ENCODE measurements around the gene CWC22.
"Not testable (repeated sequence)": the region's sequence is repeated elsewhere in the genome, so short reads cannot be mapped to it uniquely, and the experiment has no call there.

CWC22 gene

DNA sequence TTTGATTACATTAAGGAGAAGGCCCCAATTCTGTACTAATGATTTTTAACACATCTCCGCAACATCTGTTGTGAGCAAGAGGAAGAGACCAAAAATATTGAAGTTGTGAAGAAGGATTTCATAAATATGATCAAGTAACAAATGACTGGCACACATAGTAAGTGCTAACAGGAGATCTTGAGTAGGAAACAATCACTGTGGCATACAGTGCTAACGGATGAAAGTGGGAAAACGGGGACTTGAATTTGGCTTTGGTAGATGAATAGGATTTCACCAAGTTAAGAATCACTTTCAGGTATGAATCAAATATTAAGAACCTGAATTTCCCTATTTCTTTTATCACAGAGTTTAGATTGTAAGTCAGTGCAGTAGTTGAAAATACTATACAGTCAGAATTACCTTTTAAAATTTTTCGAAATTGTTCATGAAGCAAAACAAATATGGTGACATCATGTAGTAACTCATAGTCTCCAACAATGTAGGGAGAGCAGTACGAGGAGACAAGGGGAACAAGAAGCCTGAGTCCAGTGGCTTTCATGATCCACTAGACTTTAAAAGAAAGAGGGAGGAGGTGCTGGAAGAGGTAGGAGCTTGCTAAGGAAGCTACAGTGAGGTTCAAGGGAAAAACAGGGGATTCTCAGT, 16.3 kb downstream of the CWC22 start:
- Histone ChIP-seq H3K9ac (ENCODE audit: low read depth, low read length) (no peak overlapping the region), H3K4me1 (ENCODE audit: insufficient read depth, low read length) (no peaks in the 10 kb centered on the region), H3K36me3 (ENCODE audit: insufficient read depth, low read length) (no peaks in the 10 kb centered on the region; the same call in 1 of the 2 replicates), H3K9me3 (ENCODE audit: control insufficient read depth, insufficient read depth, low read length) (no peaks in the 10 kb centered on the region)

DNA sequence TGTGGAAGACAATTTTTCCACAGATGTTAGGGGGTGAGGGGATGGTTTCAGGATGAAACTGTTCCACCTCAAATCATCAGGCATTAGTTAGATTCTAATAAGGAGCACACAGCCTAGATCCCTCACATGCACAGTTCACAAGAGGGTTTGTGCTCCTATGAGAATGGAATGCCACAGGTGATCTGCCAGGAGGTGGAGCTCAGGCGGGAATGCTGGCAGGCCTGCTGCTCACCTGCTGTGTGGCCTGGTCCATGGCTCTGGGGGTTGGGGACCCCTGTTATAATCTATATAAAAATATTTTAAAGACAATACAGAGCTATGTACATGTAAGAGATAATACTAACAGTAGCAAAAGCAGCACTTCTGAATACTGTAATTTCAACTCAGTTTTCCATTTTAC, 19.2 kb downstream of the CWC22 start:
- Histone ChIP-seq H3K36me3 (ENCODE audit: insufficient read depth, low read length) (no peaks in the 10 kb centered on the region; the same call in 1 of the 2 replicates), H3K4me1 (ENCODE audit: insufficient read depth, low read length) (no peaks in the 10 kb centered on the region), H3K9me3 (ENCODE audit: control insufficient read depth, insufficient read depth, low read length) (no peaks in the 10 kb centered on the region), H3K9ac (ENCODE audit: low read depth, low read length) (no peak overlapping the region)

- Histone ChIP-seq H3K9ac (ENCODE audit: low read depth, low read length) (no peak overlapping the region), H3K4me1 (ENCODE audit: insufficient read depth, low read length) (no peaks in the 10 kb centered on the region), H3K9me3 (ENCODE audit: control insufficient read depth, insufficient read depth, low read length) (no peaks in the 10 kb centered on the region), H3K36me3 (ENCODE audit: insufficient read depth, low read length) (peaks cover 7% of the 10 kb centered on the region)
Observed at GRCh38 chr2:179985163-179985820, 21.8 kb downstream of the CWC22 start.

- H3K4me1 ChIP-seq (ENCODE audit: insufficient read depth, low read length) = no peaks in the 10 kb centered on the region
- peaks cover 7% of the 10 kb centered on the region for H3K36me3 ChIP-seq (ENCODE audit: insufficient read depth, low read length)
- H3K9ac ChIP-seq (ENCODE audit: low read depth, low read length) = no peak overlapping the region
- H3K9me3 ChIP-seq (ENCODE audit: control insufficient read depth, insufficient read depth, low read length) = no peaks in the 10 kb centered on the region
Observed at GRCh38 chr2:179983250-179983932, 23.7 kb downstream of the CWC22 start.

GRCh38 chr2:179981085-179981484, 26.0 kb downstream of the CWC22 start:
- Histone ChIP-seq H3K9me3 (ENCODE audit: control insufficient read depth, insufficient read depth, low read length) (no peaks in the 10 kb centered on the region), H3K4me1 (ENCODE audit: insufficient read depth, low read length) (no peaks in the 10 kb centered on the region), H3K36me3 (ENCODE audit: insufficient read depth, low read length) (peaks cover 7% of the 10 kb centered on the region), H3K9ac (ENCODE audit: low read depth, low read length) (no peak overlapping the region)

DNA sequence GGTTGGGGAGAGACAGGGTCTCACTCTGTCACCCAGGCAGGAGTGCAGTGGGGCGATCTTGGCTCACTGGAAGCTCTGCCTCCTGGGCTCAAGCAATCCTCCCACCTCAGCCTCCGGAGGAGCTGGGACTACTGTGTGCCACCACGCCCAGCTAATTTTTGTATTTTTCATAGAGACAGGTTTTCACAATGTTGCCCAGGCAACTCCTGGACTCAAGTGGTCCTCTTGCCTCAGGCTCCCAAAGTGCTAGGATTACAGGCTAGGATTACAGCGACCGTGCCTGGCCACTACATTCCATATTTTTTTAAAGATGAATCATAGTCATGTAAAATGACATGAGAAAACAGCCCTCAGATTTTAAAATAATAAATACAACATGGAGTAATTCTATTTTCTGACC, 32.3 kb downstream of the CWC22 start:
- no peaks in the 10 kb centered on the region for H3K9me3 ChIP-seq (ENCODE audit: control insufficient read depth, insufficient read depth, low read length)
- H3K36me3 ChIP-seq (ENCODE audit: insufficient read depth, low read length) = peaks cover 4% of the 10 kb centered on the region; the same call in 1 of the 2 replicates
- no peak overlapping the region for H3K9ac ChIP-seq (ENCODE audit: low read depth, low read length)
- no peaks in the 10 kb centered on the region for H3K4me1 ChIP-seq (ENCODE audit: insufficient read depth, low read length)

DNA sequence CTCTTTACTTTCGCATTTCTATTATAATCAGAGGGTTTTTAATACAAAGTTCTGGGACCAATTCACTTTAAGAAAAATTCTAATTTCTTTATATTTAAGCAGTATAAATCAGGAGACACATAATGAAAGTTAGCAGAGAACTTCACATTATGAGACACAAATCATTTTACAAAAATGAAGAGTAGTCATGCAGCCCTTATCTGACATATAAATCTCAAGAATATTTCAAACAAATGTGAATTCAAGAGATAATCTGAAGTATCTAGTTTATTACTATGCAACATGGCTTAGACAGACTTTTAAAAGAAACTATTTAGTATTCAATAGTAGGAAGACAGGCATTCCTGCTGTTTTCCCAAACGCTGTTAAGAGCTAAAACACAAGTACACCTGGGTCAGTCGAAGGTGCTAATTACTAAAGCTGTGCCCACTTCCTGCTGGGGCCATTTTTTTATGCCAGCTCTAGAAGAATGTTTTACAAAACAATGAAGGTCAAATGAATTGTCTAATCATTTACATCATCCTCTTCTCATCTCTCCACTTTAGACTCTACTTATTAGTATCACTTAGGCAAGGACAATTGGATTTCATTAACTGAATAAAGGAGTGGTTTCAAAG, 40.2 kb downstream of the CWC22 start:
- Histone ChIP-seq H3K4me1 (ENCODE audit: insufficient read depth, low read length) (peaks cover 12% of the 10 kb centered on the region; the same call in 1 of the 2 replicates), H3K36me3 (ENCODE audit: insufficient read depth, low read length) (peaks cover 3% of the 10 kb centered on the region), H3K9ac (ENCODE audit: low read depth, low read length) (no peak overlapping the region), H3K9me3 (ENCODE audit: control insufficient read depth, insufficient read depth, low read length) (no peaks in the 10 kb centered on the region)

GRCh38 chr2:179965291-179966258, 41.5 kb downstream of the CWC22 start:
- Histone ChIP-seq H3K4me1 (ENCODE audit: insufficient read depth, low read length) (peaks cover 12% of the 10 kb centered on the region; the same call in 1 of the 2 replicates), H3K36me3 (ENCODE audit: insufficient read depth, low read length) (peaks cover 3% of the 10 kb centered on the region), H3K9ac (ENCODE audit: low read depth, low read length) (no peak overlapping the region), H3K9me3 (ENCODE audit: control insufficient read depth, insufficient read depth, low read length) (no peaks in the 10 kb centered on the region)

GRCh38 chr2:179963626-179964025, 43.5 kb downstream of the CWC22 start:
- no peaks in the 10 kb centered on the region for H3K9me3 ChIP-seq (ENCODE audit: control insufficient read depth, insufficient read depth, low read length)
- H3K4me1 ChIP-seq (ENCODE audit: insufficient read depth, low read length) = peaks cover 12% of the 10 kb centered on the region; the same call in 1 of the 2 replicates
- H3K36me3 ChIP-seq (ENCODE audit: insufficient read depth, low read length) = peaks cover 3% of the 10 kb centered on the region
- no peak overlapping the region for H3K9ac ChIP-seq (ENCODE audit: low read depth, low read length)

DNA sequence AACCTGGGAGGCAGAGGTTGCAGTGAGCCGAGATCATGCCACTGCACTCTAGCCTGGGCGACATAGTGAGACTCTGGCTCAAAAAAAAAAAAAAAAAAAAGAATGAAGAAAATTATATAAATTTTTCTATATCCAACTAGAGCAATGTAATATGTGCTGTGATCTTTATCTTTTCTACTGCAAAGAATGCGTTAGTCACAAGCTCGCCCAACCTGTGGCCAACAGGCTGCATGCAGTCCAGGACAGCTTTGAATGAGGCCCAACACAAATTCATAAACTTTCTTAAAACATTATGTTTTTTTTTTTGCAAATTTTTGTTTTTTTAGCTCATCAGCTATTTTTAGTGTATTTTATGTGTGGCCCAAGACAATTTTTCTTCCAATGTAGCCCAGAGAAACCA, 48.8 kb downstream of the CWC22 start:
- H3K9ac ChIP-seq (ENCODE audit: low read depth, low read length); H3K4me1 ChIP-seq (ENCODE audit: insufficient read depth, low read length); H3K9me3 ChIP-seq (ENCODE audit: control insufficient read depth, insufficient read depth, low read length); H3K36me3 ChIP-seq (ENCODE audit: insufficient read depth, low read length): not testable (repeated sequence)

- H3K4me1 ChIP-seq (ENCODE audit: insufficient read depth, low read length) = no peaks in the 10 kb centered on the region
- H3K36me3 ChIP-seq (ENCODE audit: insufficient read depth, low read length) = peaks cover 5% of the 10 kb centered on the region; the same call in 1 of the 2 replicates
- no peak overlapping the region for H3K9ac ChIP-seq (ENCODE audit: low read depth, low read length)
- H3K9me3 ChIP-seq (ENCODE audit: control insufficient read depth, insufficient read depth, low read length) = no peaks in the 10 kb centered on the region
Observed at GRCh38 chr2:179954026-179954425, 53.1 kb downstream of the CWC22 start.

- Histone ChIP-seq H3K36me3 (ENCODE audit: insufficient read depth, low read length) (peaks cover 5% of the 10 kb centered on the region; the same call in 1 of the 2 replicates), H3K9me3 (ENCODE audit: control insufficient read depth, insufficient read depth, low read length) (no peaks in the 10 kb centered on the region), H3K4me1 (ENCODE audit: insufficient read depth, low read length) (no peaks in the 10 kb centered on the region), H3K9ac (ENCODE audit: low read depth, low read length) (no peak overlapping the region)
Observed at GRCh38 chr2:179953359-179953758, 53.7 kb downstream of the CWC22 start.

GRCh38 chr2:179952658-179953057, 54.4 kb downstream of the CWC22 start:
- Histone ChIP-seq H3K36me3 (ENCODE audit: insufficient read depth, low read length) (peaks cover 5% of the 10 kb centered on the region; the same call in 1 of the 2 replicates), H3K9ac (ENCODE audit: low read depth, low read length) (no peak overlapping the region), H3K4me1 (ENCODE audit: insufficient read depth, low read length) (no peaks in the 10 kb centered on the region)

More at GRCh38 chr2:179952658-179953057, 54.4 kb downstream of the CWC22 start:
- H3K9me3 ChIP-seq (ENCODE audit: control insufficient read depth, insufficient read depth, low read length) = no peaks in the 10 kb centered on the region
